HG02981 (cell line): Measurements from ENCODE around the gene SULT6B1.
A peak's percentile ranks its signal among the peaks of the same experiment; 100 is the strongest.
"Not testable (repeated sequence)": the region's sequence is repeated elsewhere in the genome, so short reads cannot be mapped to it uniquely, and the experiment has no call there.

ENCODE experiments used
- ATAC-seq: cut with Tn5 transposase; IDR thresholded peaks from one replicate; pipeline ENCODE4 v1.9.1; 2021; ENCODE audit warnings: mild to moderate bottlenecking, moderate library complexity; ENCODE audit not compliant: unreplicated experiment

SULT6B1 gene

GRCh38 chr2:37188570-37188969 is at the start of gene SULT6B1:
Gene SULT6B1, minus strand, starts transcription at chr2:37188670. Its CDS starts 30 bp downstream, at chr2:37188640.
- ATAC-seq = no peak

GRCh38 chr2:37232131-37232933 is 43.9 kb upstream of the SULT6B1 start:
- ATAC-seq = peak; percentile 5

- peak; percentile 94 for ATAC-seq
Observed at GRCh38 chr2:37231241-37232130, 43.0 kb upstream of the SULT6B1 start, which contains the start of the genes CEBPZ and NDUFAF7. Gene CEBPZ, minus strand, starts transcription at chr2:37231596. Its CDS starts 29 bp downstream, at chr2:37231567. Gene NDUFAF7, plus strand, starts transcription at chr2:37231658. Its CDS starts 48 bp downstream, at chr2:37231706.

- ATAC-seq = no peak
Observed at GRCh38 chr2:37230581-37230980, 42.1 kb upstream of the SULT6B1 start.

- ATAC-seq = no peak
Observed at GRCh38 chr2:37228788-37229187, 40.3 kb upstream of the SULT6B1 start.

- no peak for ATAC-seq
Observed at GRCh38 chr2:37226863-37227262, 38.4 kb upstream of the SULT6B1 start.

GRCh38 chr2:37225129-37225528 is 36.7 kb upstream of the SULT6B1 start:
- ATAC-seq = not testable (repeated sequence)

- ATAC-seq = no peak
Observed at GRCh38 chr2:37224063-37224462, 35.6 kb upstream of the SULT6B1 start.

- no peak for ATAC-seq
Observed at GRCh38 chr2:37223131-37223530, 34.7 kb upstream of the SULT6B1 start.

- ATAC-seq = no peak
Observed at GRCh38 chr2:37219046-37219445, 30.6 kb upstream of the SULT6B1 start.

- no peak for ATAC-seq
Observed at GRCh38 chr2:37215250-37215649, 26.8 kb upstream of the SULT6B1 start.

GRCh38 chr2:37211939-37212338 is 23.5 kb upstream of the SULT6B1 start:
- ATAC-seq = no peak

- ATAC-seq = no peak
Observed at GRCh38 chr2:37211212-37211611, 22.7 kb upstream of the SULT6B1 start.

GRCh38 chr2:37206760-37207159 is 18.3 kb upstream of the SULT6B1 start:
- not testable (repeated sequence) for ATAC-seq

GRCh38 chr2:37205689-37206341 is 17.3 kb upstream of the SULT6B1 start:
- ATAC-seq = no peak

GRCh38 chr2:37205071-37205661 is 16.7 kb upstream of the SULT6B1 start:
- not testable (repeated sequence) for ATAC-seq

- ATAC-seq = no peak
Observed at GRCh38 chr2:37203708-37204107, 15.2 kb upstream of the SULT6B1 start.

- no peak for ATAC-seq
Observed at GRCh38 chr2:37201766-37202165, 13.3 kb upstream of the SULT6B1 start.

- ATAC-seq = no peak
Observed at GRCh38 chr2:37201208-37201607, 12.7 kb upstream of the SULT6B1 start.

- no peak for ATAC-seq
Observed at GRCh38 chr2:37198681-37199065, 10.2 kb upstream of the SULT6B1 start.
